ENCODE measurements around the gene MAP3K1. TPM values are rescaled to one million over a fixed set of nuclear protein-coding genes. Genes with fewer than 3 reads are reported as not detected.
"Not testable (repeated sequence)": the region's sequence is repeated elsewhere in the genome, so short reads cannot be mapped to it uniquely, and the experiment has no call there.

The MAP3K1 gene
- total RNA-seq, 1 donor from 2014 or later = 10.3 TPM

DNA sequence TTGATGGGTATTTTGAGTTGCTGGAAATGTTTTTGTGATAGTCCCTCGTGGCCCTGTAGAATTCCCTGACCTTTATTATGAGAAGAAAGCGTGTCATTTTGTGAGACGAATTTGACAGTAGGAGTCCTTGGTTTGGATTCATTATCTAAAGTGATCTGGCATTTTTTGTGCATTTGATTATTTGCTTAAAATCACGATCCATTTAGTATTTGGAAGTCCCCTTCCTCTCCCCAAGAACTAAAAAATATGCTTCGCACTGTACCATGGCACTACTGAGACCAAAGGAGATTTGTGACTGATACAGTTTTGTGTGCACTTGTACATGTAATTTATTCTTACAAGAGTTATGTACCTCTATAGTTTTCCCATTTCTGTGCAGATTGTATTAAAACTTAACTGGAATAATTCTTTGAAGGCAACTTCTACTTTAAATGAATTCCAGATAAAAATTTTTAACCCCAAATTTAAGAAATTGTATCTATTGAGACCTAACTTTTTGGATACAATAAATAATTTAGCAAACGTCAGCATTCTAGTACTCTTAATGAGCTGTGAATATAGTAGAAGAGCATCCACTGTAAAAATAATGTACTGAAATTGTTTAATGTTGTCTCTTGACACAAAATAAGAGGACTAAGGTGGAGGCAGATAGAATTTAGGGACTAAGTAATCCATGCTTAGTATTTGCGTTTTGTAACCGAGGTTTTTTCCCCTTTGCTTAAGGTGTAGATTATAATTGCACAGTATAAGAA is 2.1 kb downstream of the MAP3K1 start:
- FAIRE-seq = no peak
- TF ChIP-seq, protein P1, sequence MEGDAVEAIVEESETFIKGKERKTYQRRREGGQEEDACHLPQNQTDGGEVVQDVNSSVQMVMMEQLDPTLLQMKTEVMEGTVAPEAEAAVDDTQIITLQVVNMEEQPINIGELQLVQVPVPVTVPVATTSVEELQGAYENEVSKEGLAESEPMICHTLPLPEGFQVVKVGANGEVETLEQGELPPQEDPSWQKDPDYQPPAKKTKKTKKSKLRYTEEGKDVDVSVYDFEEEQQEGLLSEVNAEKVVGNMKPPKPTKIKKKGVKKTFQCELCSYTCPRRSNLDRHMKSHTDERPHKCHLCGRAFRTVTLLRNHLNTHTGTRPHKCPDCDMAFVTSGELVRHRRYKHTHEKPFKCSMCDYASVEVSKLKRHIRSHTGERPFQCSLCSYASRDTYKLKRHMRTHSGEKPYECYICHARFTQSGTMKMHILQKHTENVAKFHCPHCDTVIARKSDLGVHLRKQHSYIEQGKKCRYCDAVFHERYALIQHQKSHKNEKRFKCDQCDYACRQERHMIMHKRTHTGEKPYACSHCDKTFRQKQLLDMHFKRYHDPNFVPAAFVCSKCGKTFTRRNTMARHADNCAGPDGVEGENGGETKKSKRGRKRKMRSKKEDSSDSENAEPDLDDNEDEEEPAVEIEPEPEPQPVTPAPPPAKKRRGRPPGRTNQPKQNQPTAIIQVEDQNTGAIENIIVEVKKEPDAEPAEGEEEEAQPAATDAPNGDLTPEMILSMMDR (IDR thresholded peaks at IDR 0.05; ENCODE audit: insufficient read depth, low read length, severe bottlenecking) = no peak

DNA sequence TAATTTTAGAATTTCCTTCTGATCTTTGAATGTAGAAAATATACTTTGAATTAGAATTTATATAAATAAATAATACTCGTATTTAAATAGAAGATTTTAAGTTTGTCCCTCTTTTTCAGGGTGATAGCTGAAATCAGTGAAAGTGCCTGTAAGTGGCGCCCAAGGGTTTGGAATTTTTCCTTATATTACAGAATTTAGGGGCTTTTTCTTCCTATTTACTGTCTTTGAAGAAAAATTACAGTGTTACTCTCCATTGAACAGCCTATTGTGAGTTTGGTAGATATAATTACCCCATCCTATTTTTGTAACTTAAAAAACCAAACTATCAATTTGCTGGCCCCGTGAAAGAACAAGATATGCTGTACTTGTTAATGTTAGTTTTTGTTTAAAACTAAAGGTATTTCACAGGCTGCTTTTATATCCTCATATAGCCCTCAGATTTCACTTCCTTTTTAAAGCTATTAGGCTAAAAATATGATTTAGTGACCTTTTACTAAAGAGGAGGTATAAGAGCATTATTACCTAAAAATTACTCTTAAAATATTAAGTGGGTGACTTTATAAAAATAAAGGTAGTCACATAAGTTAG is 3.2 kb downstream of the MAP3K1 start:
- FAIRE-seq (no peak), DNase-seq (ENCODE audit: low read depth) (peak; percentile 37)
- Histone ChIP-seq H3K4me3 (ENCODE audit: low read depth, low read length) (no peak overlapping the region), H3K36me3 (ENCODE audit: control insufficient read depth, insufficient read depth, low read length) (no peaks in the 10 kb centered on the region), H3K27me3 (ENCODE audit: control insufficient read depth, insufficient read depth, low read length) (no peaks in the 10 kb centered on the region)
- TF ChIP-seq, protein P1 (IDR thresholded peaks at IDR 0.05; ENCODE audit: insufficient read depth, low read length, severe bottlenecking) = no peak

More for the DNA sequence above, 2.1 kb downstream of the MAP3K1 start:
- Histone ChIP-seq H3K36me3 (ENCODE audit: control insufficient read depth, insufficient read depth, low read length) (no peaks in the 10 kb centered on the region), H3K4me3 (ENCODE audit: low read depth, low read length) (peak overlapping the region; percentile 63), H3K27me3 (ENCODE audit: control insufficient read depth, insufficient read depth, low read length) (no peaks in the 10 kb centered on the region)
- no peak for DNase-seq (ENCODE audit: low read depth)

DNA sequence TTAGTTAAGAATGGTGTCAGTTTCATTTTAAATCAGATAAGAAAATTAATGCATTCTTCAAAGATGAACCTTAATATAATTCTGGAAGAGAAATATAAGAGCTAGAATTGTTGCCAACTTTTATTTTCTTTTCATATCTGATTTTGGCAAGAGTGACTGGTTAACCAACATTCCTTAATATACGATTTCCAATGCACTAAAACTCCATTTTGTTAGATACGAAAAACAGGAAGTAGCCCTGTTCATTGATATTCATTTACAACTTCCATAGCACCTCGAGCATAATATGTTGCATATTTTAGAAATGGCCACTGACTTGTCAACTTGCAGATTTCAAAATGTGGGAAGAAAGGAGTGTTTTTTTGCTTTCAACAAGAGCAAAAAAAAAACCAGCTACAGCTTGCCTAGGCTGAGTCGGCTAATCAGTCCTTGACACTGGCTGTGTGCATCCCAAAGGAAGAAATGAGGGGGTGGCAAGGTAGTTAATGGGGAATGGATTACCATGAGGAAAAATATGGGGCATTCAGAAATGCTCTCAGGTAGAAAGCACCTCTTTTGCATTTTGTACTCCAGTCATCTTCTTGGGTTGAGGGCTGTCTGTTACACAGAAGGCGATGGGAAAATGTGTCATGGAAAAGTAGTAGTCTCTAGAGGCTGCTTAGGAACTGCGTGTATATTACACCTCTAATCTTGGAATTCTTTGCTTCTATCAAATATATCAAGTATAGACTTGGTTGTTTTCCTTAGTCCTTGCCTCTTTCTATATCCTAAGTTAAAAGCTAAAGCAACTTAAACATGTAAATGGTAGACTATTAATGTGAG is 3.9 kb downstream of the MAP3K1 start:
- H3K4me3 ChIP-seq (ENCODE audit: low read depth, low read length) = peak overlapping the region; percentile 4
- DNase-seq (ENCODE audit: low read depth) (peak; percentile 64), FAIRE-seq (no peak)
- no peaks in the 10 kb centered on the region for H3K27me3 ChIP-seq (ENCODE audit: control insufficient read depth, insufficient read depth, low read length)
- TF ChIP-seq, protein P1 (IDR thresholded peaks at IDR 0.05; ENCODE audit: insufficient read depth, low read length, severe bottlenecking) = no peak
- H3K36me3 ChIP-seq (ENCODE audit: control insufficient read depth, insufficient read depth, low read length) = no peaks in the 10 kb centered on the region

DNA sequence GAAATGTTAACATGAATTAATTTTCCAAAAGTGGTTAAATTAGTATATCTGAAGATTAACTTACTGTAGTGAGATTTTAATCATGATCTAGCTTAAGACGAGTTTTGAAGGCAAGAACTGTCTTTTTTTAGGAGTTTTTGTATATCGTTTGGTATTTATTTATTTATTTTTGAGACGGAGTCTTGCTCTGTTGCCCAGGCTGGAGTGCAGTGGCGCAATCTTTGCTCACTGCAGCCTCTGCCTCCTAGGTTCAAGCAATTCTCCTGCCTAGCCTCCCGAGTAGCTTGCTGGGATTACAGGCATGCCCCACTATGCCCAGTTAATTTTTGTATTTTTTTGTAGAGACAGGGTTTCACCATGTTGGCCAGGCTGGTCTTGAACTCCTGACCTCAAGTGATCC is 6.5 kb downstream of the MAP3K1 start:
- H3K27me3 ChIP-seq (ENCODE audit: control insufficient read depth, insufficient read depth, low read length); DNase-seq (ENCODE audit: low read depth); H3K36me3 ChIP-seq (ENCODE audit: control insufficient read depth, insufficient read depth, low read length); FAIRE-seq; H3K4me3 ChIP-seq (ENCODE audit: low read depth, low read length): not testable (repeated sequence)

DNA sequence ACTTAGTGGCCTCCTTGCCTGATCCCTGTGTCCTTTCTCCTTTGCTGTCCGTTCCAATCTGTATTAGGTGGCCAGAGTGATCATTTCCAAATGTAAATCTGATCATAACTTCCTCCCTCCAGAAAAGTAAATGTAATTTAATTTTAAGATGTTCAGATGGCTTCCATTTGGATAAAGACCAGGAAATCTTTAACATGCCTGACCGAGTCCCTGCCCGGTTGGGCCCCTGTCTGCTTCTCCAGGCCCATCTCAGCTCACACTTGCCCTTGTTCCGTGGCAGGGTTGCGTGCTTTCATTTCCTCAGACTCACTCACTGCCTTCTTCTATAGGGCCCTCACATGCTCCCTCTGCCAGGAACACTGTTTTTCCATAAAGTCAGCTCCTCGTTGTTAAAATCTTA is 7.6 kb downstream of the MAP3K1 start:
- Histone ChIP-seq H3K27me3 (ENCODE audit: control insufficient read depth, insufficient read depth, low read length) (no peaks in the 10 kb centered on the region), H3K4me3 (ENCODE audit: low read depth, low read length) (no peak overlapping the region), H3K36me3 (ENCODE audit: control insufficient read depth, insufficient read depth, low read length) (no peaks in the 10 kb centered on the region)
- DNase-seq (ENCODE audit: low read depth) (no peak), FAIRE-seq (no peak)
- TF ChIP-seq, protein P1 (IDR thresholded peaks at IDR 0.05; ENCODE audit: insufficient read depth, low read length, severe bottlenecking) = no peak

DNA sequence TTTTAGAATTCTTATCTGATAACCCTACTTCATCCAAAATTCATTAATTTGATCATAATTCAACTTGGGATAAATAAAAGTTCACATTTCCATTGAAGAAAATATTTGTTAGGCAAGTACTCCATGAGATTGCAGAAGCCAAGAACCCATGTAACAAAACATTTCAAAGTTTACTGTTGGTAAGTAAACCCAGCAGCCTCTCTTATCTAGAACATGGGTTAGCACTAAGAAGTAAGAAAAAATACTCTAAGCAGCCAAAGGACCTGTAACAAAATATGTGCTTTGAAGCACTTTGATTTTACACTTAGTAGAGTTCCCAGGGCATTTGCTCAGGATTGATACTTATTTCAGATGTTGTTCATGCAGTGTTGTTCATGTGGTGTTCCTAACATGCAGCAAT is 8.7 kb downstream of the MAP3K1 start:
- no peak for FAIRE-seq
- TF ChIP-seq, protein P1 (IDR thresholded peaks at IDR 0.05; ENCODE audit: insufficient read depth, low read length, severe bottlenecking) = no peak
- Histone ChIP-seq H3K36me3 (ENCODE audit: control insufficient read depth, insufficient read depth, low read length) (no peaks in the 10 kb centered on the region), H3K4me3 (ENCODE audit: low read depth, low read length) (no peak overlapping the region), H3K27me3 (ENCODE audit: control insufficient read depth, insufficient read depth, low read length) (no peaks in the 10 kb centered on the region)
- no peak for DNase-seq (ENCODE audit: low read depth)

Data from bronchial epithelial cell (primary cell).